VCaP (cell line): ENCODE data around the gene PRR7.

Experiments
- H3K27ac ChIP-seq: fragments of 450-650 bp; 2 replicates; pipeline ENCODE4 v1.5.1; 2017
- CTCF ChIP-seq: fragments of 450-650 bp; conservative IDR thresholded peaks from 2 replicates; pipeline ENCODE4 v1.5.1; 2017; ENCODE audit warnings: mild to moderate bottlenecking, moderate library complexity

PRR7 gene

GRCh38 chr5:177473443-177474001 is 26.9 kb downstream of the PRR7 start, which contains the start of gene DBN1:
Gene DBN1, minus strand, starts transcription at chr5:177473634. Its CDS starts 113 bp downstream, at chr5:177473521.
- H3K27ac ChIP-seq = peak within 1 kb of the TSS; percentile 94
- TF ChIP-seq CTCF = no peak

- TF ChIP-seq CTCF = no peak
- H3K27ac ChIP-seq = peak overlapping the region; percentile 94; the same call in 1 of the 2 replicates
These were observed 27.4 kb downstream of the PRR7 start for GRCh38 chr5:177474002-177474476.

- no peak for TF ChIP-seq CTCF
- H3K27ac ChIP-seq = no peak overlapping the region
These were observed 28.4 kb downstream of the PRR7 start for GRCh38 chr5:177474846-177475562.

GRCh38 chr5:177475563-177476427 is 29.2 kb downstream of the PRR7 start:
- no peak overlapping the region for H3K27ac ChIP-seq
- no peak for TF ChIP-seq CTCF

GRCh38 chr5:177476531-177477233 is 30.1 kb downstream of the PRR7 start:
- TF ChIP-seq CTCF = no peak
- H3K27ac ChIP-seq = no peak overlapping the region

- H3K27ac ChIP-seq = no peak overlapping the region
- TF ChIP-seq CTCF = no peak
These were observed 31.3 kb downstream of the PRR7 start for GRCh38 chr5:177477701-177478477.
